Measurements from ENCODE around the gene FNTB. TPM values are rescaled to one million over a fixed set of nuclear protein-coding genes. Genes with fewer than 3 reads are reported as not detected.

FNTB gene
- total and polyA plus RNA-seq, 9 of the 15 experiments (the other 6 are each of a cell fraction or from before 2014, with no cell fraction given), result 6.9 to 23.2 (median 12.2) TPM

DNA sequence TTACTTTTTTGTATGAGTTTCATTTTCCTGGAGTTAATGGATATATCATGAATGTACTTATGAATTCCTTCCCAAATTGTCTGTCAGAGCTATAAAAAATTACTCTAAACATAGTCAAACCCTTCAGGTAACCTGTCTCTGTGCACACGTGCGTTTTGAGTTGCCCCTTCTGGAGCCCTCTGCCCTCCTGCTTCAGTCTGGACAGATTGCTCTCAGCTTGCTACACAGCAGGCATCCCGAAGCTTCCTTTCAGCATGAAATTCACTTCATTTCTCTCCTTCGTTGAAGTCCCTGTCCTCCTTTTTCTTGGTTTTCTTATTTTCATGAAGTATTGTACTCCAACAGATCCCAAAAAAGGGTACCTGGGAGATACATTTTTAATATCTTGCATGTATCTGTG, 47.3 kb downstream of the FNTB start:
- DNase-seq (ENCODE audit: extremely low read depth in 1 of 4, low spot score in 3 of 4) (no peak), FAIRE-seq (no peak), ATAC-seq (no peak)
- Histone ChIP-seq H3K9me1 (ENCODE audit: control insufficient read depth, insufficient read depth, low read length) (no peaks in the 10 kb centered on the region), H3K9ac (ENCODE audit: insufficient read depth in 1 of 2, low read depth in 2 of 2, low read length in 2 of 2) (no peak overlapping the region), H3K36me3 (ENCODE audit: control insufficient read depth, insufficient read depth, low read length) (peaks cover 24% of the 10 kb centered on the region; the same call in 2 of the 3 replicates), H3K4me3 (no peak overlapping the region), H3K79me2 (ENCODE audit: control insufficient read depth, insufficient read depth, low read length) (no peaks in the 10 kb centered on the region), H3K4me2 (ENCODE audit: insufficient read depth, low read length) (no peak overlapping the region), H4K20me1 (replicated peaks; ENCODE audit: control insufficient read depth, insufficient read depth, low read length) (no peaks in the 10 kb centered on the region), H2AFZ (ENCODE audit: low read depth, low read length) (no peak overlapping the region), H3K27me3 (ENCODE audit: control insufficient read depth in 2 of 2, insufficient read depth in 2 of 2, low read length in 2 of 2) (no peaks in the 10 kb centered on the region), H3K9me3 (replicated peaks; ENCODE audit: control insufficient read depth, insufficient read depth, low read depth, low read length) (no peaks in the 10 kb centered on the region), H3K27ac (ENCODE audit: extremely low read depth, low read depth, low read length) (no peak overlapping the region), H3K4me1 (replicated peaks in 1 of 2; ENCODE audit: control insufficient read depth in 2 of 2, insufficient read depth in 2 of 2, low read length in 2 of 2) (no peaks in the 10 kb centered on the region; a peak in 1 of 5 replicates)
- no TSS peak for BruUV-seq (replicated peaks)
- ChIA-PET CTCF (ENCODE audit: low intra/inter-chr PET ratio) (no interaction called here), POLR2A (interaction anchor here (2.8 kb wide), 1 partner anchor 11 kb away, joined by 10 read pairs; no protein-coding TSS in a partner anchor)
- intact Hi-C loops (cut with micrococcal nuclease), result no loop called here
- in situ Hi-C loops (cut with MboI), result no loop called here
- 80% methylated on average over 4 of the region's 4 CpGs for WGBS (ENCODE audit: insufficient coverage, low coverage, missing lambda C conversion rate)
- no peak for TF ChIP-seq PHF21A (IDR thresholded peaks at IDR 0.05; ENCODE audit: borderline replicate concordance, low read depth)
- no peak for TF ChIP-seq NFRKB (IDR thresholded peaks at IDR 0.05; ENCODE audit: low read depth)

DNA sequence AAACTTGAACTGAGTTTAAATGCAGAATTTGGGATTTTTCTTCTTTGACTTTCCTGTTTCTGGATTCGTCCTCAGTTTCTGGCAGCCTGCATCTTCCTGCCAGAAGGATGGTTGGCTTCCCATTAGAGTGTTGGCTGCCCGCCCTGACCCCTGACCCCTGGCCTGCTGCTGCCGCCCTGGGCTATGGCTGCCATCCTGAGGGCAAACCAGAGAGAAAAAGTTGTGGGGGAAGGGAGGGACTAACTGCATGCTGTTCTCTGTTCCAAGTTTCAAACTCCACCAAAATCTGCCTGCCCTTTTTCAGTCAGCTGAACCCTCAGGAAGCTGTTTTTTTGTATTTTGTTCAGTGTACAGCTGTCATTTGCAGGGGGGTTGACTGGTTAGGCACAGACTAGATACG, 48.4 kb downstream of the FNTB start:
- H3K9me3 ChIP-seq (replicated peaks; ENCODE audit: control insufficient read depth, insufficient read depth, low read depth, low read length), result no peaks in the 10 kb centered on the region
- CTCF ChIA-PET (ENCODE audit: low intra/inter-chr PET ratio), result no interaction called here
- H4K20me1 ChIP-seq (replicated peaks; ENCODE audit: control insufficient read depth, insufficient read depth, low read length), result no peaks in the 10 kb centered on the region
- intact Hi-C loops (cut with micrococcal nuclease) (no loop called here), in situ Hi-C loops (cut with MboI) (no loop called here)
- H3K9me1 ChIP-seq (ENCODE audit: control insufficient read depth, insufficient read depth, low read length), result no peaks in the 10 kb centered on the region
- ATAC-seq (no peak), FAIRE-seq (no peak), DNase-seq (ENCODE audit: extremely low read depth in 1 of 4, low spot score in 3 of 4) (no peak)
- no peak overlapping the region for H3K4me3 ChIP-seq
- 63% methylated on average over 2 of the region's 4 CpGs for WGBS (ENCODE audit: insufficient coverage, low coverage, missing lambda C conversion rate)
- peaks cover 17% of the 10 kb centered on the region; the same call in 1 of the 3 replicates for H3K36me3 ChIP-seq (ENCODE audit: control insufficient read depth, insufficient read depth, low read length)
- H3K27ac ChIP-seq (ENCODE audit: extremely low read depth, low read depth, low read length), result no peak overlapping the region
- peak overlapping the region in 1 of 2 experiments; percentile 28; a peak in 1 of 4 replicates for H3K9ac ChIP-seq (ENCODE audit: insufficient read depth in 1 of 2, low read depth in 2 of 2, low read length in 2 of 2)
- H3K27me3 ChIP-seq (ENCODE audit: control insufficient read depth in 2 of 2, insufficient read depth in 2 of 2, low read length in 2 of 2), result no peaks in the 10 kb centered on the region
- H3K79me2 ChIP-seq (ENCODE audit: control insufficient read depth, insufficient read depth, low read length), result no peaks in the 10 kb centered on the region
- BruUV-seq (replicated peaks), result no TSS peak
- H2AFZ ChIP-seq (ENCODE audit: low read depth, low read length), result no peak overlapping the region
- POLR2A ChIA-PET, result interaction anchor here (0.6 to 2.8 kb wide), 4 partner anchors 10 to 161 kb away, joined by 3 to 10 read pairs (median 3); no protein-coding TSS in a partner anchor
- TF ChIP-seq ZC3H11A (IDR thresholded peaks at IDR 0.05; ENCODE audit: low read depth, low read length) (no peak), NR2C1 (IDR thresholded peaks at IDR 0.05) (no peak; the same call in 1 of the 2 replicates), NR2C1 (tag; IDR thresholded peaks at IDR 0.05) (0 out of 2 replicates have a peak, but pooled peaks have one; percentile 18), PTTG1 (tag; IDR thresholded peaks at IDR 0.05; ENCODE audit: low read depth) (no peak), ZNF780A (CRISPR knock-in tag; IDR thresholded peaks at IDR 0.05) (no peak), NR2C2 (CRISPR knock-in tag; IDR thresholded peaks at IDR 0.05) (no peak), NR2C2 (tag; IDR thresholded peaks at IDR 0.05) (0 out of 2 replicates have a peak, but pooled peaks have one; percentile 27)
- no peak overlapping the region for H3K4me2 ChIP-seq (ENCODE audit: insufficient read depth, low read length)
- H3K4me1 ChIP-seq (replicated peaks in 1 of 2; ENCODE audit: control insufficient read depth in 2 of 2, insufficient read depth in 2 of 2, low read length in 2 of 2), result no peaks in the 10 kb centered on the region; a peak in 1 of 5 replicates

Data from K562 (cell line).